KMS-11 (cell line): Measurements from ENCODE around the gene SKAP2.

Experiments
- H2AFZ ChIP-seq: fragments of 200-600 bp; sonication (generic); 2 replicates; pipeline ENCODE4 v1.6.1; 2016; ENCODE audit warnings: antibody characterized with exemption, mixed run types, low read depth
- H3K27ac ChIP-seq: fragments of 200-600 bp; sonication (generic); 2 replicates; pipeline ENCODE4 v1.6.1; 2016; ENCODE audit warnings: mild to moderate bottlenecking, mixed run types
- H3K27me3 ChIP-seq: fragments of 200-600 bp; sonication (generic); 2 replicates; pipeline ENCODE4 v1.6.1; 2017; ENCODE audit warnings: mild to moderate bottlenecking, low read depth, mixed run types, moderate library complexity; ENCODE audit not compliant: insufficient read depth
- H3K36me3 ChIP-seq: fragments of 200-600 bp; sonication (generic); 2 replicates; pipeline ENCODE4 v1.6.1; 2017; ENCODE audit warnings: mild to moderate bottlenecking, mixed run types; ENCODE audit not compliant: insufficient read depth
- H3K4me1 ChIP-seq: fragments of 200-600 bp; sonication (generic); 2 replicates; pipeline ENCODE4 v1.6.1; 2016; ENCODE audit warnings: mild to moderate bottlenecking, low read depth, mixed run types; ENCODE audit not compliant: poor library complexity, severe bottlenecking
- H3K4me2 ChIP-seq: fragments of 200-600 bp; sonication (generic); 2 replicates; pipeline ENCODE4 v1.7.0; 2016; ENCODE audit warnings: mild to moderate bottlenecking, mixed run types
- H3K4me3 ChIP-seq: fragments of 200-600 bp; sonication (generic); IDR thresholded peaks from 2 replicates; pipeline ENCODE4 v1.6.1; 2017; ENCODE audit warnings: low read depth, low read length, mixed read lengths; ENCODE audit not compliant: insufficient read depth
- H3K79me2 ChIP-seq: fragments of 200-600 bp; sonication (generic); 2 replicates; pipeline ENCODE4 v1.6.1; 2016; ENCODE audit warnings: low read depth, mixed run types; ENCODE audit not compliant: insufficient read depth
- H3K9ac ChIP-seq: fragments of 200-600 bp; sonication (generic); 2 replicates; pipeline ENCODE4 v1.6.1; 2016; ENCODE audit warnings: mild to moderate bottlenecking, mixed run types
- H4K20me1 ChIP-seq: fragments of 200-600 bp; sonication (generic); 2 replicates; pipeline ENCODE4 v1.6.1; 2016; ENCODE audit warnings: mild to moderate bottlenecking, mixed run types; ENCODE audit not compliant: insufficient read depth
- CTCF ChIP-seq: fragments of 200-600 bp; sonication (generic); conservative IDR thresholded peaks from 2 replicates; pipeline ENCODE4 v1.6.1; 2017; ENCODE audit warnings: low read depth, mild to moderate bottlenecking, antibody characterized with exemption, low read length, moderate library complexity, mixed read lengths

Gene SKAP2

DNA sequence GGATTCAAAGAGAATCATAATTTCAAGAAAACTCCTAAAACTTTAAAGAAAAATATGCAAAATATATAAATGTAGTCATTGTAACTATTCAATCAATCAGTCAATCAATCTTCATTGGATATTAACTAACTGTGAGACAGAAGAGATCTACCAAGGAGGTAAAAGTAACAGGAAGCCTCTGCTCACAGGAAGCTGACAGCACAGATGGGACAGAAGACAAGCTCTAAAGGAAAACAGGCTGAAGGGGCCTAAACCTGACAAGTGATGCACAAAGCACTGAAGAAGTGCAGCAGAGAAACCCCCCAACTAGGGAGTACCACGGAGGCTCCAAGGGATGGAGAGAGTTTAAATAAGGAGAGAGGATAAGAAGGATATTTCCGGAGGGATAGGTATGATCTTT is 173.0 kb downstream of the SKAP2 start:
- H4K20me1 ChIP-seq = no peaks in the 10 kb centered on the region
- H3K4me1 ChIP-seq = peaks cover 16% of the 10 kb centered on the region
- H3K36me3 ChIP-seq = no peaks in the 10 kb centered on the region
- no peak overlapping the region for H3K4me3 ChIP-seq
- TF ChIP-seq CTCF = no peak
- H3K9ac ChIP-seq = no peak overlapping the region
- H3K4me2 ChIP-seq = no peak overlapping the region
- no peak overlapping the region for H3K27ac ChIP-seq
- H3K27me3 ChIP-seq = no peaks in the 10 kb centered on the region
- no peak overlapping the region for H2AFZ ChIP-seq
- no peaks in the 10 kb centered on the region for H3K79me2 ChIP-seq

DNA sequence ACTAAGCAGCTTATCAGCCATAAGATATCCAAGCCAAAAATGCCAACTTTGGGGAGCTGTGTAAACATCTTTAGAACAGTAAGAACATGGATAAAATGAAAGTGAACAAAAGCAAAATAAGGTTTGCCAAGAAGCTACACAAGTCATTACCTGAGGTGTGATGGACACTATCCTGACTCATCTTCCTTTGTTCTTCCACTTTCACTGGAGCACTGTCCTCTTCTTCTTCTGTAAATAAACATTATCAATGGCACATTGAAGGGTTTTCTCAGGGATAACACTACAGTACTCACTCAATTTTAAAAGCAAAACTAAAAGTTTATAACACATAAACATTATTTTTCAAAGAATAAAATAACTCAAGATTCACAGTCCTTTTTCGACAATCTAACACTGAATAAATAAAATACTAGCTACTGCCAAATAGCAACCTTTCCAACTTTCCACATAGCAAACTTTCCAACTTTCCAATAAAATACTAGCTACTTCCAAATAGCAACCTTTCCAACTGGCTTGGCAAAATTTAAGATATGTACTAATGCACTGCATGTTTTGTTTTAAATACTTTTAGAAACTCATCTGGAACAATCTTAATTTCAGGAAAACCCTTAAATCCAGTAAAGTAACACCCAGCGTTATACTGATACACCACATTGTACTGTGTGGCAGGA is 174.1 kb downstream of the SKAP2 start:
- H3K4me1 ChIP-seq = peaks cover 23% of the 10 kb centered on the region
- no peak overlapping the region for H2AFZ ChIP-seq
- H4K20me1 ChIP-seq = no peaks in the 10 kb centered on the region
- H3K36me3 ChIP-seq = no peaks in the 10 kb centered on the region
- no peak overlapping the region for H3K27ac ChIP-seq
- no peak overlapping the region for H3K9ac ChIP-seq
- H3K79me2 ChIP-seq = no peaks in the 10 kb centered on the region
- H3K4me2 ChIP-seq = no peak overlapping the region
- no peak for TF ChIP-seq CTCF
- no peaks in the 10 kb centered on the region for H3K27me3 ChIP-seq
- no peak overlapping the region for H3K4me3 ChIP-seq

GRCh38 chr7:26688936-26689506 is 175.4 kb downstream of the SKAP2 start:
- no peak overlapping the region for H3K4me2 ChIP-seq

DNA sequence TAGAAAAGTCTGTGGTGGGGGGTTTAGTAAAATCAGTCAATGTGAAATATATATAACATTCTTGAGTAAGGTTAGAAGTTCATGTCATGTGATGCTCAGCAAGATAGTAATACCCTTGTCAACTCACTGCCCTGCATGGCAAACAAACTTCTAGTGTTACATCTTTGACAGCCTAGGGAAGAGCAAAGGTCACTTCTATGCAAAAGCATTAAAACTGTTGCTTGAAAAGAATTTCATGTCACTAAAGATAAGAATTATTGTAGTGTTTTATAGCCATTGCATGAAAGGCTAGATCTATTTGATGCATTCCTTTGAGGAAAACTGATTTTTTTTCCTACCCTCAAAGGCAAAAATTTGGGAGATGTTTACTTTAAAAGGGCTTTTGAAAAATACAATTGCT is 176.0 kb downstream of the SKAP2 start:
- no peaks in the 10 kb centered on the region for H4K20me1 ChIP-seq
- no peak overlapping the region for H3K4me3 ChIP-seq
- peaks cover 23% of the 10 kb centered on the region for H3K4me1 ChIP-seq
- TF ChIP-seq CTCF = no peak
- no peak overlapping the region for H3K9ac ChIP-seq
- H3K36me3 ChIP-seq = no peaks in the 10 kb centered on the region
- no peaks in the 10 kb centered on the region for H3K79me2 ChIP-seq
- H3K27me3 ChIP-seq = no peaks in the 10 kb centered on the region
- no peak overlapping the region for H3K27ac ChIP-seq
- H3K4me2 ChIP-seq = no peak overlapping the region
- H2AFZ ChIP-seq = no peak overlapping the region

More at GRCh38 chr7:26688936-26689506, 175.4 kb downstream of the SKAP2 start:
- no peaks in the 10 kb centered on the region for H3K79me2 ChIP-seq
- no peak overlapping the region for H3K27ac ChIP-seq
- H3K27me3 ChIP-seq = no peaks in the 10 kb centered on the region
- H2AFZ ChIP-seq = no peak overlapping the region
- no peaks in the 10 kb centered on the region for H3K36me3 ChIP-seq
- H3K4me3 ChIP-seq = no peak overlapping the region
- no peak for TF ChIP-seq CTCF
- no peaks in the 10 kb centered on the region for H4K20me1 ChIP-seq
- H3K4me1 ChIP-seq = peaks cover 23% of the 10 kb centered on the region
- no peak overlapping the region for H3K9ac ChIP-seq
